Measurements from ENCODE around the gene TMEM61.

DNA sequence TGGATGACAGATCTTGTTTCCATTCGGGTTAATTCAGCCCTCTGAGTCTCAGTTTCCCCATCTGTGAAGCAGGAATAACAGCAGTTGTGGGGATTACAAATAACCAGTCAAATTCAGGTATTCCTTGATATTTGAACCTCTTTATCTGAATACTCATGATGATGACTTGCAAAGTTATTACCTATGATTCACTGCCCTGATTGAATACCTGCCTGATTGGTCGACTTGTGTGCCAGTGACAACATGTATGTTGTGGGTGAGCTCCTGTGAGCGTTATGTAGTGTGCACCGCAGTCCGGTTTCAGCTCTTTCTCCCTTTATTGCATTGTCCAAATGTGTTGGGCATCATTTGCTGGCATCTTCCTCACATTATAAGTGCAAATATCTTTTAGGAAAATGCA, 9.5 kb upstream of the TMEM61 start:
- TF ChIP-seq, protein P1, sequence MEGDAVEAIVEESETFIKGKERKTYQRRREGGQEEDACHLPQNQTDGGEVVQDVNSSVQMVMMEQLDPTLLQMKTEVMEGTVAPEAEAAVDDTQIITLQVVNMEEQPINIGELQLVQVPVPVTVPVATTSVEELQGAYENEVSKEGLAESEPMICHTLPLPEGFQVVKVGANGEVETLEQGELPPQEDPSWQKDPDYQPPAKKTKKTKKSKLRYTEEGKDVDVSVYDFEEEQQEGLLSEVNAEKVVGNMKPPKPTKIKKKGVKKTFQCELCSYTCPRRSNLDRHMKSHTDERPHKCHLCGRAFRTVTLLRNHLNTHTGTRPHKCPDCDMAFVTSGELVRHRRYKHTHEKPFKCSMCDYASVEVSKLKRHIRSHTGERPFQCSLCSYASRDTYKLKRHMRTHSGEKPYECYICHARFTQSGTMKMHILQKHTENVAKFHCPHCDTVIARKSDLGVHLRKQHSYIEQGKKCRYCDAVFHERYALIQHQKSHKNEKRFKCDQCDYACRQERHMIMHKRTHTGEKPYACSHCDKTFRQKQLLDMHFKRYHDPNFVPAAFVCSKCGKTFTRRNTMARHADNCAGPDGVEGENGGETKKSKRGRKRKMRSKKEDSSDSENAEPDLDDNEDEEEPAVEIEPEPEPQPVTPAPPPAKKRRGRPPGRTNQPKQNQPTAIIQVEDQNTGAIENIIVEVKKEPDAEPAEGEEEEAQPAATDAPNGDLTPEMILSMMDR (IDR thresholded peaks at IDR 0.05), result no peak
- TF ChIP-seq POLR2A (IDR thresholded peaks at IDR 0.05), result no peak

Data from stomach (tissue), 4 donors.